GM19043 (cell line): ENCODE results near the gene WNT6.

Experiments used
- ATAC-seq: cut with Tn5 transposase; IDR thresholded peaks from one replicate; pipeline ENCODE4 v1.9.1; 2021; ENCODE audit warnings: low read depth; ENCODE audit not compliant: unreplicated experiment

The WNT6 gene

GRCh38 chr2:218859556-218859987, at the start of gene WNT6:
TSS of gene WNT6 (plus strand) at chr2:218859805. CDS start at chr2:218860038, 233 bp downstream.
- no peak for ATAC-seq

GRCh38 chr2:218810256-218810655, 49.3 kb upstream of the WNT6 start:
- ATAC-seq = no peak

GRCh38 chr2:218811382-218811781, 48.2 kb upstream of the WNT6 start:
- ATAC-seq = no peak

- no peak for ATAC-seq
Observed at GRCh38 chr2:218812096-218812815, 47.3 kb upstream of the WNT6 start.

GRCh38 chr2:218812861-218813260, 46.7 kb upstream of the WNT6 start:
- ATAC-seq = no peak

GRCh38 chr2:218813771-218814460, 45.7 kb upstream of the WNT6 start:
- no peak for ATAC-seq

- no peak for ATAC-seq
Observed at GRCh38 chr2:218814540-218815243, 44.9 kb upstream of the WNT6 start.

GRCh38 chr2:218815244-218815637, 44.4 kb upstream of the WNT6 start:
- ATAC-seq = no peak

GRCh38 chr2:218815649-218816048, 44.0 kb upstream of the WNT6 start:
- no peak for ATAC-seq

GRCh38 chr2:218816561-218817011, 43.0 kb upstream of the WNT6 start:
- ATAC-seq = no peak

GRCh38 chr2:218819093-218819492, 40.5 kb upstream of the WNT6 start:
- ATAC-seq = no peak

GRCh38 chr2:218820746-218821369, 38.7 kb upstream of the WNT6 start:
- ATAC-seq = no peak

GRCh38 chr2:218821605-218822211, 37.9 kb upstream of the WNT6 start:
- no peak for ATAC-seq

- ATAC-seq = no peak
Observed at GRCh38 chr2:218822622-218823021, 37.0 kb upstream of the WNT6 start.

- ATAC-seq = no peak
Observed at GRCh38 chr2:218823196-218823855, 36.3 kb upstream of the WNT6 start.

GRCh38 chr2:218824004-218824403, 35.6 kb upstream of the WNT6 start:
- no peak for ATAC-seq

- ATAC-seq = no peak
Observed at GRCh38 chr2:218826791-218827190, 32.8 kb upstream of the WNT6 start.

- ATAC-seq = no peak
Observed at GRCh38 chr2:218827701-218828476, 31.7 kb upstream of the WNT6 start.

GRCh38 chr2:218828477-218828778, 31.2 kb upstream of the WNT6 start:
- no peak for ATAC-seq
